Smooth muscle cell (in vitro differentiated cells): ENCODE data around the gene CHCHD3. TPM values are rescaled to one million over a fixed set of nuclear protein-coding genes. Genes with fewer than 3 reads are reported as not detected.

Source experiments
- DNase-seq: peaks from one replicate; lab custom pipeline; 2025; ENCODE audit not compliant: unreplicated experiment; lab: John Stamatoyannopoulos, UW
- H2AFZ ChIP-seq: fragments of 200-600 bp; sonication (generic); 2 replicates; pipeline ENCODE4 v1.6.0; 2016; ENCODE audit warnings: antibody characterized with exemption, low read depth, mild to moderate bottlenecking
- H3F3A ChIP-seq: fragments of 200-600 bp; sonication (generic); 2 replicates; pipeline ENCODE4 v1.6.0; 2017; ENCODE audit warnings: antibody characterized with exemption, low read depth
- H3K27ac ChIP-seq: fragments of 200-600 bp; sonication (generic); 2 replicates; pipeline ENCODE4 v1.5.1; 2016; ENCODE audit warnings: low read depth, mild to moderate bottlenecking
- H3K27me3 ChIP-seq: fragments of 200-600 bp; sonication (generic); 2 replicates; pipeline ENCODE4 v1.6.1; 2016; ENCODE audit warnings: low read depth, mild to moderate bottlenecking
- H3K36me3 ChIP-seq: fragments of 200-600 bp; sonication (generic); 2 replicates; pipeline ENCODE4 v1.5.1; 2016; ENCODE audit warnings: low read depth
- H3K4me1 ChIP-seq: fragments of 200-600 bp; sonication (generic); 2 replicates; pipeline ENCODE4 v1.5.1; 2016; ENCODE audit warnings: low read depth
- H3K4me2 ChIP-seq: fragments of 200-600 bp; sonication (generic); 2 replicates; pipeline ENCODE4 v1.6.0; 2016; ENCODE audit warnings: mild to moderate bottlenecking
- H3K4me3 ChIP-seq: fragments of 200-600 bp; sonication (generic); 2 replicates; pipeline ENCODE4 v1.5.1; 2016; ENCODE audit warnings: mild to moderate bottlenecking
- H3K79me2 ChIP-seq: fragments of 200-600 bp; sonication (generic); 2 replicates; pipeline ENCODE4 v1.6.0; 2016; ENCODE audit warnings: low read depth, mild to moderate bottlenecking
- H3K9ac ChIP-seq: fragments of 200-600 bp; sonication (generic); 2 replicates; pipeline ENCODE4 v1.6.0; 2016; ENCODE audit warnings: low read depth
- H3K9me3 ChIP-seq: fragments of 200-600 bp; sonication (generic); replicated peaks from 2 replicates; pipeline ENCODE4 v1.5.1; 2016; ENCODE audit warnings: low read depth
- H4K20me1 ChIP-seq: fragments of 200-600 bp; sonication (generic); 2 replicates; pipeline ENCODE4 v1.6.0; 2016; ENCODE audit warnings: low read depth
- WGBS: methylation state at CpG from one replicate; pipeline ENCODE4 v1.1.7; 2016; ENCODE audit warnings: low lambda C conversion rate; 5-methylcytosine and 5-hydroxymethylcytosine counted together
- polyA plus RNA-seq: library from polyadenylated mRNA; unstranded; fragments of >200 nt; fragmentation: Nextera tagmentation; extraction: Ambion mirVana; gene quantifications from 2 replicates; pipeline ENCODE4 v1.2.1, GENCODE V29; 2016
- total RNA-seq: library from RNA; depleted of rRNA; stranded (reverse); fragments of >200 nt; gene quantifications from 2 replicates; pipeline ENCODE4 v1.2.3, GENCODE V29; 2014
- TF ChIP-seq, protein P1 (sequence below): fragments of 200-600 bp; sonication (generic); IDR thresholded peaks from 2 replicates; pipeline ENCODE4 v1.5.1; 2017; ENCODE audit warnings: borderline replicate concordance, mild to moderate bottlenecking, antibody characterized with exemption; ENCODE audit not compliant: insufficient read depth, poor library complexity, severe bottlenecking

Gene CHCHD3
- total and polyA plus RNA-seq, 2 experiments from 2014 or later, result 49.8 to 59.2 TPM

- no peak overlapping the region for H3K9ac ChIP-seq
- peaks cover 2% of the 10 kb centered on the region for H3K27me3 ChIP-seq
- H4K20me1 ChIP-seq, result no peaks in the 10 kb centered on the region
- H3K4me2 ChIP-seq, result no peak overlapping the region
- no peak overlapping the region for H2AFZ ChIP-seq
- no peaks in the 10 kb centered on the region for H3F3A ChIP-seq
- H3K79me2 ChIP-seq, result no peaks in the 10 kb centered on the region
- H3K4me3 ChIP-seq, result no peak overlapping the region
- peaks cover 2% of the 10 kb centered on the region for H3K9me3 ChIP-seq
- no peak overlapping the region for H3K27ac ChIP-seq
- DNase-seq, result no peak
- TF ChIP-seq, protein P1, sequence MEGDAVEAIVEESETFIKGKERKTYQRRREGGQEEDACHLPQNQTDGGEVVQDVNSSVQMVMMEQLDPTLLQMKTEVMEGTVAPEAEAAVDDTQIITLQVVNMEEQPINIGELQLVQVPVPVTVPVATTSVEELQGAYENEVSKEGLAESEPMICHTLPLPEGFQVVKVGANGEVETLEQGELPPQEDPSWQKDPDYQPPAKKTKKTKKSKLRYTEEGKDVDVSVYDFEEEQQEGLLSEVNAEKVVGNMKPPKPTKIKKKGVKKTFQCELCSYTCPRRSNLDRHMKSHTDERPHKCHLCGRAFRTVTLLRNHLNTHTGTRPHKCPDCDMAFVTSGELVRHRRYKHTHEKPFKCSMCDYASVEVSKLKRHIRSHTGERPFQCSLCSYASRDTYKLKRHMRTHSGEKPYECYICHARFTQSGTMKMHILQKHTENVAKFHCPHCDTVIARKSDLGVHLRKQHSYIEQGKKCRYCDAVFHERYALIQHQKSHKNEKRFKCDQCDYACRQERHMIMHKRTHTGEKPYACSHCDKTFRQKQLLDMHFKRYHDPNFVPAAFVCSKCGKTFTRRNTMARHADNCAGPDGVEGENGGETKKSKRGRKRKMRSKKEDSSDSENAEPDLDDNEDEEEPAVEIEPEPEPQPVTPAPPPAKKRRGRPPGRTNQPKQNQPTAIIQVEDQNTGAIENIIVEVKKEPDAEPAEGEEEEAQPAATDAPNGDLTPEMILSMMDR, result no peak
- 95% methylated on average over 4 of the region's 4 CpGs for WGBS
- no peaks in the 10 kb centered on the region for H3K4me1 ChIP-seq
- H3K36me3 ChIP-seq, result no peaks in the 10 kb centered on the region
Observed at GRCh38 chr7:133110312-133110711, 28.4 kb upstream of the CHCHD3 start.

GRCh38 chr7:133109816-133110215 lies 27.9 kb upstream of the CHCHD3 start:
- H3K4me3 ChIP-seq, result no peak overlapping the region
- no peaks in the 10 kb centered on the region for H3F3A ChIP-seq
- no peak overlapping the region for H3K27ac ChIP-seq
- H2AFZ ChIP-seq, result no peak overlapping the region
- no peak overlapping the region for H3K9ac ChIP-seq
- H3K79me2 ChIP-seq, result no peaks in the 10 kb centered on the region
- H3K9me3 ChIP-seq, result peaks cover 2% of the 10 kb centered on the region
- TF ChIP-seq, protein P1, result no peak
- H3K27me3 ChIP-seq, result no peaks in the 10 kb centered on the region
- no peak overlapping the region for H3K4me2 ChIP-seq
- H3K36me3 ChIP-seq, result no peaks in the 10 kb centered on the region
- no peak for DNase-seq
- no peaks in the 10 kb centered on the region for H3K4me1 ChIP-seq
- no peaks in the 10 kb centered on the region for H4K20me1 ChIP-seq

DNA sequence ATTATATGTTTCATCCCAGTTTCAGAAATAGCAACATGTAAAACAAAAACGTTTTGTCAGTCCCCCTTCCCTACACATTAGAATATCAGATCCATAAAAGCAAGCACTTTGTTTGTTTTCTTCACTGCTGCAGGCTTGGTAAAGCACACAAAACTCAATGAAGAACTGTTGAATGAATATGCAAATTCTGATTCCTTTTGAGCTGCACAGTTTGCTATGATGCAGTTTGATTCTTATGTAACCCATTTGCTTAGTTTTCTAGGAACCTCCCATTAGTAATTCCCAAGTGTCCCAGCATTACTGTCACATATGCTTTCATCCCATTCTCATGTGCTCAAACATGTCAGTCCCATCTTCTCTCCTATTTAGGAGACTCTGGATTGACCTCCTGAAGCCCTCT lies 26.1 kb upstream of the CHCHD3 start:
- H3K4me3 ChIP-seq, result no peak overlapping the region
- no peak for DNase-seq
- H4K20me1 ChIP-seq, result no peaks in the 10 kb centered on the region
- H3K4me1 ChIP-seq, result no peaks in the 10 kb centered on the region
- no peaks in the 10 kb centered on the region for H3F3A ChIP-seq
- H3K4me2 ChIP-seq, result no peak overlapping the region
- TF ChIP-seq, protein P1, result no peak
- H3K27ac ChIP-seq, result no peak overlapping the region
- no peaks in the 10 kb centered on the region for H3K27me3 ChIP-seq
- 59% methylated on average over 1 of the region's 1 CpG for WGBS
- H3K79me2 ChIP-seq, result no peaks in the 10 kb centered on the region
- no peak overlapping the region for H2AFZ ChIP-seq
- no peaks in the 10 kb centered on the region for H3K36me3 ChIP-seq
- H3K9me3 ChIP-seq, result peaks cover 2% of the 10 kb centered on the region
- H3K9ac ChIP-seq, result no peak overlapping the region

- no peaks in the 10 kb centered on the region for H3K36me3 ChIP-seq
- H3K9me3 ChIP-seq, result no peaks in the 10 kb centered on the region
- no peak overlapping the region for H3K4me2 ChIP-seq
- TF ChIP-seq, protein P1, result no peak
- no peak for DNase-seq
- H3K79me2 ChIP-seq, result no peaks in the 10 kb centered on the region
- H3K27me3 ChIP-seq, result peaks cover 5% of the 10 kb centered on the region
- no peaks in the 10 kb centered on the region for H4K20me1 ChIP-seq
- H3K4me3 ChIP-seq, result no peak overlapping the region
- H3K9ac ChIP-seq, result no peak overlapping the region
- no peak overlapping the region for H2AFZ ChIP-seq
- WGBS, result 89% methylated on average over 6 of the region's 6 CpGs
- H3K27ac ChIP-seq, result no peak overlapping the region
- H3F3A ChIP-seq, result no peaks in the 10 kb centered on the region
- H3K4me1 ChIP-seq, result no peaks in the 10 kb centered on the region
Observed at GRCh38 chr7:133102276-133103060, 20.6 kb upstream of the CHCHD3 start.
